Hepatocyte (in vitro differentiated cells): ENCODE results near the gene MYO5A. TPM values are rescaled to one million over a fixed set of nuclear protein-coding genes. Genes with fewer than 3 reads are reported as not detected.

Source experiments
- DNase-seq: peaks from one replicate; pipeline ENCODE4 v3.0.0-alpha.2; 2016; ENCODE audit warnings: low spot score
- H2AFZ ChIP-seq: fragments of 200-600 bp; sonication (generic); 2 replicates; pipeline ENCODE4 v1.6.0; 2016; ENCODE audit warnings: antibody characterized with exemption, mild to moderate bottlenecking
- H3K27ac ChIP-seq: fragments of 200-600 bp; sonication (generic); 2 replicates; pipeline ENCODE4 v1.5.1; 2016; ENCODE audit warnings: mild to moderate bottlenecking
- H3K27me3 ChIP-seq: fragments of 200-600 bp; sonication (generic); 2 replicates; pipeline ENCODE4 v1.6.1; 2016
- H3K36me3 ChIP-seq: fragments of 200-600 bp; sonication (generic); replicated peaks from 2 replicates; pipeline ENCODE4 v1.5.1; 2016; ENCODE audit warnings: low read depth; ENCODE audit not compliant: insufficient read depth
- H3K4me1 ChIP-seq: fragments of 200-600 bp; sonication (generic); 2 replicates; pipeline ENCODE4 v1.5.1; 2016; ENCODE audit warnings: mild to moderate bottlenecking, moderate library complexity; ENCODE audit not compliant: insufficient read depth
- H3K4me2 ChIP-seq: fragments of 200-600 bp; sonication (generic); 2 replicates; pipeline ENCODE4 v1.6.0; 2016
- H3K4me3 ChIP-seq: fragments of 200-600 bp; sonication (generic); 2 replicates; pipeline ENCODE4 v1.5.1; 2016; ENCODE audit warnings: mild to moderate bottlenecking
- H3K79me2 ChIP-seq: fragments of 200-600 bp; sonication (generic); 2 replicates; pipeline ENCODE4 v1.6.0; 2017; ENCODE audit warnings: mild to moderate bottlenecking
- H3K9me2 ChIP-seq: fragments of 200-600 bp; sonication (generic); replicated peaks from 2 replicates; pipeline ENCODE4 v1.6.0; 2017; ENCODE audit warnings: mild to moderate bottlenecking; ENCODE audit not compliant: insufficient read depth
- H3K9me3 ChIP-seq: fragments of 200-600 bp; sonication (generic); 2 replicates; pipeline ENCODE4 v1.5.1; 2016; ENCODE audit warnings: low read depth, mild to moderate bottlenecking
- H4K20me1 ChIP-seq: fragments of 200-600 bp; sonication (generic); 2 replicates; pipeline ENCODE4 v1.6.0; 2016; ENCODE audit warnings: mild to moderate bottlenecking; ENCODE audit not compliant: insufficient read depth, poor library complexity, severe bottlenecking
- CTCF ChIP-seq: fragments of 200-600 bp; sonication (generic); IDR thresholded peaks from 2 replicates; pipeline ENCODE4 v1.5.1; 2016; ENCODE audit warnings: antibody characterized with exemption, mild to moderate bottlenecking; ENCODE audit not compliant: poor library complexity
- EZH2 ChIP-seq: fragments of 200-600 bp; sonication (generic); IDR thresholded peaks from 2 replicates; pipeline ENCODE4 v1.6.1; 2016; ENCODE audit warnings: antibody characterized with exemption, mild to moderate bottlenecking, borderline replicate concordance
- EZH2phosphoT487 ChIP-seq: fragments of 200-600 bp; sonication (generic); IDR thresholded peaks from one replicate; pipeline ENCODE4 v1.6.1; 2018; ENCODE audit warnings: antibody characterized with exemption, mild to moderate bottlenecking, low read depth, moderate library complexity; ENCODE audit not compliant: unreplicated experiment, severe bottlenecking
- WGBS: methylation state at CpG from one replicate; pipeline ENCODE4 v1.1.6; 2016; ENCODE audit warnings: low lambda C conversion rate; ENCODE audit errors: missing lambda C conversion rate; 5-methylcytosine and 5-hydroxymethylcytosine counted together
- microRNA counts: library from miRNA; unstranded; fragments of <30 nt; microRNA quantifications from one replicate; lab custom pipeline; 2017
- microRNA-seq: library from miRNA; unstranded; fragments of <30 nt; microRNA quantifications from one replicate; pipeline ENCODE4, GENCODE V29; 2017
- polyA plus RNA-seq: library from polyadenylated mRNA; unstranded; fragments of >200 nt; fragmentation: Nextera tagmentation; extraction: Ambion mirVana; gene quantifications from 2 replicates; pipeline ENCODE4 v1.2.1, GENCODE V29; 2016
- small RNA-seq: library from RNA; depleted of rRNA; stranded (forward); fragments of <200 nt; gene quantifications from one replicate; pipeline ENCODE3, GENCODE V24; 2014
- total RNA-seq: library from RNA; depleted of rRNA; stranded (reverse); fragments of >200 nt; gene quantifications from 2 replicates; pipeline ENCODE4 v1.2.3, GENCODE V29; 2014

MYO5A gene
- total and polyA plus RNA-seq, 2 experiments from 2014 or later = 3.7 to 14.8 TPM

GRCh38 chr15:52258461-52258860 is 270.2 kb downstream of the MYO5A start:
- Histone ChIP-seq H3K27ac (no peak overlapping the region), H3K4me1 (peaks cover 5% of the 10 kb centered on the region), H3K4me2 (no peak overlapping the region), H3K4me3 (no peak overlapping the region), H3K9me3 (no peaks in the 10 kb centered on the region), H3K79me2 (no peaks in the 10 kb centered on the region), H2AFZ (no peak overlapping the region), H3K27me3 (no peaks in the 10 kb centered on the region), H3K36me3 (no peaks in the 10 kb centered on the region), H4K20me1 (no peaks in the 10 kb centered on the region), H3K9me2 (no peaks in the 10 kb centered on the region)
- DNase-seq = no peak
- TF ChIP-seq EZH2 = no peak
- TF ChIP-seq CTCF = no peak
- TF ChIP-seq EZH2phosphoT487 = no peak
- 92% methylated on average over 5 of the region's 5 CpGs for WGBS

GRCh38 chr15:52257734-52258062 is 271.0 kb downstream of the MYO5A start:
- H3K9me3 ChIP-seq = no peaks in the 10 kb centered on the region
- H3K4me3 ChIP-seq = no peak overlapping the region
- peaks cover 5% of the 10 kb centered on the region for H3K4me1 ChIP-seq
- H3K27ac ChIP-seq = no peak overlapping the region
- no peak for TF ChIP-seq CTCF
- TF ChIP-seq EZH2phosphoT487 = no peak
- TF ChIP-seq EZH2 = no peak
- H3K36me3 ChIP-seq = no peaks in the 10 kb centered on the region
- 55% methylated on average over 5 of the region's 5 CpGs for WGBS
- H4K20me1 ChIP-seq = no peaks in the 10 kb centered on the region
- H2AFZ ChIP-seq = no peak overlapping the region
- H3K4me2 ChIP-seq = no peak overlapping the region
- H3K79me2 ChIP-seq = no peaks in the 10 kb centered on the region
- DNase-seq = no peak
- no peaks in the 10 kb centered on the region for H3K27me3 ChIP-seq
- H3K9me2 ChIP-seq = no peaks in the 10 kb centered on the region

MicroRNAs within 50 kb of the gene (microRNA counts, 767-probe panel; counts per million panel counts)
- microRNA hsa-miR-1266 (lab: Ali Mortazavi, UCI) = not detected

Small RNA genes lying within 50 kb of the gene (microRNA-seq; reads per million reads assigned to microRNA genes)
- 4.5 reads per million, percentile 5 among the genes with 10 or more reads in this experiment for gene MIR1266

Small RNA genes lying within 50 kb of the gene (small RNA-seq; reads per million reads assigned to genes)
- 0.43 reads per million, percentile 30 among the genes with 10 or more reads in this experiment for gene MIR1266

Other genes with a start within 250 kb of the MYO5A start
- 15.7 and 18.2 TPM in 2 replicates for gene MYO5C, start 233.1 kb downstream of the MYO5A start, total RNA-seq
- 6.7 and 10.2 TPM in 2 replicates for gene MYO5C, start 233.1 kb downstream of the MYO5A start, polyA plus RNA-seq
- 120 and 130 TPM in 2 replicates for gene ARPP19, start 40.1 kb upstream of the MYO5A start, total RNA-seq
- gene ARPP19, start 40.1 kb upstream of the MYO5A start, polyA plus RNA-seq = 51.7 and 52.7 TPM in 2 replicates
- 26.0 and 31.1 TPM in 2 replicates for gene ATOSA, start 150.5 kb upstream of the MYO5A start, total RNA-seq
- 6.8 and 9.9 TPM in 2 replicates for gene ATOSA, start 150.5 kb upstream of the MYO5A start, polyA plus RNA-seq